ENCODE measurements around the gene CHKB. TPM values are rescaled to one million over a fixed set of nuclear protein-coding genes. Genes with fewer than 3 reads are reported as not detected.

The CHKB gene
- total and polyA plus RNA-seq, 4 donors = 59.4 to 142 (median 74.9) TPM

GRCh38 chr22:50572965-50573364 is 9.7 kb downstream of the CHKB start:
- no peak for DNase-seq
- H3K36me3 ChIP-seq (ENCODE audit: control insufficient read depth in 4 of 4, insufficient read depth in 4 of 4, low read length in 4 of 4) = peaks cover 0 to 8% (median 0%) of the 10 kb centered on the region in 4 donors
- no peak overlapping the region for H3K27ac ChIP-seq (ENCODE audit: low read depth in 1 of 2, low read length in 1 of 2)
- ATAC-seq (ENCODE audit: insufficient read depth, low FRiP score) = no peak
- peaks cover 0 to 8% (median 2%) of the 10 kb centered on the region in 3 donors for H3K27me3 ChIP-seq (ENCODE audit: control insufficient read depth in 3 of 3, insufficient read depth in 3 of 3, low read length in 2 of 3)
- H3K4me1 ChIP-seq (ENCODE audit: control insufficient read depth in 5 of 5, insufficient read depth in 5 of 5, low read length in 5 of 5) = no peaks in the 10 kb centered on the region
- no peak overlapping the region for H3K4me3 ChIP-seq
- TF ChIP-seq CTCF (IDR thresholded peaks at IDR 0.05; ENCODE audit: control extremely low read depth, extremely low read depth) = no peak
- H3K9me3 ChIP-seq (ENCODE audit: control insufficient read depth in 4 of 4, insufficient read depth in 3 of 4, low read length in 3 of 4) = no peaks in the 10 kb centered on the region
- 93 to 95% methylated on average over 11 of the region's 11 CpGs for WGBS, 2 donors
- no peak overlapping the region for H3K9ac ChIP-seq (ENCODE audit: insufficient read depth in 1 of 2, low read length in 2 of 2)

- peaks cover 0 to 8% (median 0%) of the 10 kb centered on the region in 4 donors for H3K36me3 ChIP-seq (ENCODE audit: control insufficient read depth in 4 of 4, insufficient read depth in 4 of 4, low read length in 4 of 4)
- 90 to 94% methylated on average over 26 of the region's 26 CpGs for WGBS, 2 donors
- DNase-seq (no peak), ATAC-seq (ENCODE audit: insufficient read depth, low FRiP score) (no peak)
- peaks cover 0 to 1% (median 0%) of the 10 kb centered on the region in 3 donors for H3K27me3 ChIP-seq (ENCODE audit: control insufficient read depth in 3 of 3, insufficient read depth in 3 of 3, low read length in 2 of 3)
- H3K27ac ChIP-seq (ENCODE audit: low read depth in 1 of 2, low read length in 1 of 2) = no peak overlapping the region
- no peaks in the 10 kb centered on the region for H3K9me3 ChIP-seq (ENCODE audit: control insufficient read depth in 4 of 4, insufficient read depth in 3 of 4, low read length in 3 of 4)
- no peak overlapping the region for H3K4me3 ChIP-seq
- no peak overlapping the region for H3K9ac ChIP-seq (ENCODE audit: insufficient read depth in 1 of 2, low read length in 2 of 2)
- H3K4me1 ChIP-seq (ENCODE audit: control insufficient read depth in 5 of 5, insufficient read depth in 5 of 5, low read length in 5 of 5) = no peaks in the 10 kb centered on the region
- TF ChIP-seq CTCF (IDR thresholded peaks at IDR 0.05; ENCODE audit: control extremely low read depth, extremely low read depth) = no peak
These were observed 11.1 kb downstream of the CHKB start for GRCh38 chr22:50571264-50572175.

GRCh38 chr22:50570861-50571260 is 11.8 kb downstream of the CHKB start:
- Histone ChIP-seq H3K27ac (ENCODE audit: low read depth in 1 of 2, low read length in 1 of 2) (no peak overlapping the region), H3K36me3 (ENCODE audit: control insufficient read depth in 4 of 4, insufficient read depth in 4 of 4, low read length in 4 of 4) (peaks cover 0 to 8% (median 0%) of the 10 kb centered on the region in 4 donors), H3K9me3 (ENCODE audit: control insufficient read depth in 4 of 4, insufficient read depth in 3 of 4, low read length in 3 of 4) (no peaks in the 10 kb centered on the region), H3K4me1 (ENCODE audit: control insufficient read depth in 5 of 5, insufficient read depth in 5 of 5, low read length in 5 of 5) (no peaks in the 10 kb centered on the region), H3K4me3 (no peak overlapping the region), H3K27me3 (ENCODE audit: control insufficient read depth in 3 of 3, insufficient read depth in 3 of 3, low read length in 2 of 3) (no peaks in the 10 kb centered on the region), H3K9ac (ENCODE audit: insufficient read depth in 1 of 2, low read length in 2 of 2) (no peak overlapping the region)
- no peak for TF ChIP-seq CTCF (IDR thresholded peaks at IDR 0.05; ENCODE audit: control extremely low read depth, extremely low read depth)
- no peak for DNase-seq
- no peak for ATAC-seq (ENCODE audit: insufficient read depth, low FRiP score)
- WGBS, 2 donors = 94 to 96% methylated on average over 12 of the region's 12 CpGs

Data from lung (tissue), 12 donors.